SU-DHL-6 (cell line): ENCODE results near the gene ATP6V1G2.

Experiments
- CTCF ChIP-seq: fragments of 200-600 bp; sonication (generic); IDR thresholded peaks from one replicate; pipeline ENCODE4 v1.5.1; 2017; ENCODE audit warnings: antibody characterized with exemption, mild to moderate bottlenecking, low read length, moderate library complexity; ENCODE audit not compliant: insufficient read depth, poor library complexity, severe bottlenecking
- EZH2phosphoT487 ChIP-seq: fragments of 200-600 bp; sonication (generic), shearing (Covaris generic); conservative IDR thresholded peaks from 2 replicates; pipeline ENCODE4 v1.6.1; 2018; ENCODE audit warnings: mild to moderate bottlenecking, antibody characterized with exemption, low read length, moderate library complexity, mixed read lengths

- peak; percentile 100 for TF ChIP-seq CTCF
- TF ChIP-seq EZH2phosphoT487: no peak
Measured at GRCh38 chr6:31580807-31581433, 34.5 kb upstream of the ATP6V1G2 start.
